ENCODE results near the gene CSK. TPM values are rescaled to one million over a fixed set of nuclear protein-coding genes. Genes with fewer than 3 reads are reported as not detected.

Gene CSK
- total RNA-seq, 1 experiment from 2014 or later, result 28.3 TPM

- DNase-seq (ENCODE audit: low spot score), result peak; percentile 43
Measured at GRCh38 chr15:74787251-74788041, 5.6 kb downstream of the CSK start.

GRCh38 chr15:74788042-74788682, 6.3 kb downstream of the CSK start:
- DNase-seq (ENCODE audit: low spot score), result no peak

GRCh38 chr15:74788683-74789151, 6.8 kb downstream of the CSK start:
- no peak for DNase-seq (ENCODE audit: low spot score)

GRCh38 chr15:74789171-74789631, 7.3 kb downstream of the CSK start:
- no peak for DNase-seq (ENCODE audit: low spot score)

- DNase-seq (ENCODE audit: low spot score), result no peak
Measured at GRCh38 chr15:74789741-74790079, 7.8 kb downstream of the CSK start.

GRCh38 chr15:74790080-74790916, 8.4 kb downstream of the CSK start:
- DNase-seq (ENCODE audit: low spot score), result peak; percentile 72

GRCh38 chr15:74791007-74791406, 9.1 kb downstream of the CSK start:
- DNase-seq (ENCODE audit: low spot score), result no peak

- no peak for DNase-seq (ENCODE audit: low spot score)
Measured at GRCh38 chr15:74791667-74792066, 9.8 kb downstream of the CSK start.

- no peak for DNase-seq (ENCODE audit: low spot score)
Measured at GRCh38 chr15:74792227-74793016, 10.5 kb downstream of the CSK start.

GRCh38 chr15:74793135-74794028, 11.5 kb downstream of the CSK start:
- no peak for DNase-seq (ENCODE audit: low spot score)

- no peak for DNase-seq (ENCODE audit: low spot score)
Measured at GRCh38 chr15:74794248-74794969, 12.5 kb downstream of the CSK start.

GRCh38 chr15:74794970-74795349, 13.1 kb downstream of the CSK start:
- DNase-seq (ENCODE audit: low spot score), result no peak

- no peak for DNase-seq (ENCODE audit: low spot score)
Measured at GRCh38 chr15:74795966-74796625, 14.2 kb downstream of the CSK start.

- DNase-seq (ENCODE audit: low spot score), result no peak
Measured at GRCh38 chr15:74798388-74799254, 16.7 kb downstream of the CSK start.

GRCh38 chr15:74799255-74799855, 17.5 kb downstream of the CSK start:
- no peak for DNase-seq (ENCODE audit: low spot score)

- DNase-seq (ENCODE audit: low spot score), result peak; percentile 87
Measured at GRCh38 chr15:74799856-74800558, 18.1 kb downstream of the CSK start.

GRCh38 chr15:74800559-74801094, 18.7 kb downstream of the CSK start:
- no peak for DNase-seq (ENCODE audit: low spot score)
